Measurements from ENCODE around the gene SMIM17.

Gene SMIM17

GRCh38 chr19:56699552-56699951 is 56.6 kb downstream of the SMIM17 start:
- Histone ChIP-seq H3K4me3 (no peak overlapping the region), H3K27ac (no peak overlapping the region)

- no peak overlapping the region for H3K4me3 ChIP-seq
- no peak overlapping the region for H3K27ac ChIP-seq
Measured at GRCh38 chr19:56701895-56702294, 58.9 kb downstream of the SMIM17 start.

- H3K4me3 ChIP-seq: no peak overlapping the region
- no peak overlapping the region for H3K27ac ChIP-seq
Measured at GRCh38 chr19:56705939-56706338, 63.0 kb downstream of the SMIM17 start.

Measured in skin epidermis (tissue), 12 donors.